Measurements from ENCODE around the gene CBX7.

The CBX7 gene

GRCh38 chr22:39152511-39153219, at the start of gene CBX7:
CBX7 (minus strand) TSS chr22:39152680; CDS start chr22:39152444, 236 bp downstream.
- peak; percentile 94 for DNase-seq (ENCODE audit: low spot score)

- no peak for DNase-seq (ENCODE audit: low spot score)
These were observed 45.1 kb upstream of the CBX7 start for GRCh38 chr22:39197578-39197977.

- DNase-seq (ENCODE audit: low spot score) = no peak
These were observed 41.6 kb upstream of the CBX7 start for GRCh38 chr22:39194098-39194497.

DNA sequence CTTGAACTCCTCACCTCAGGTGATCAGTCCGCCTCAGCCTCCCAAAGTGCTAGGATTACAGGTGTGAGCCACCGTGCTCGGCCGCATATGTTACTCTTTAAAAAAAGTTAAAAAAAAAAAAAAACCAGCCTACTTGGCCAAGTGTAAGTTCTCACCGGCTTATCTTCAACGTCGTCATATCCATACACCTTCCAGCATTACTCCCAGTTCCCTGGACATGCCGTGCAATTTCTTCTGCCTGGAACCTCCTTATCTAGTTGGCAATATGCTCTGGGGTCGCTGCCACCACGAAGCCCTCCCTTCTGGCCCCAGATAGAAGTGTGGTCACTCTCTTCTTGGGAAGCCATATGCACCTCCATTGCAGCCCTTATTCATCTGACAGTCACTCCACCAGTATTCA, 36.3 kb upstream of the CBX7 start:
- no peak for DNase-seq (ENCODE audit: low spot score)

DNA sequence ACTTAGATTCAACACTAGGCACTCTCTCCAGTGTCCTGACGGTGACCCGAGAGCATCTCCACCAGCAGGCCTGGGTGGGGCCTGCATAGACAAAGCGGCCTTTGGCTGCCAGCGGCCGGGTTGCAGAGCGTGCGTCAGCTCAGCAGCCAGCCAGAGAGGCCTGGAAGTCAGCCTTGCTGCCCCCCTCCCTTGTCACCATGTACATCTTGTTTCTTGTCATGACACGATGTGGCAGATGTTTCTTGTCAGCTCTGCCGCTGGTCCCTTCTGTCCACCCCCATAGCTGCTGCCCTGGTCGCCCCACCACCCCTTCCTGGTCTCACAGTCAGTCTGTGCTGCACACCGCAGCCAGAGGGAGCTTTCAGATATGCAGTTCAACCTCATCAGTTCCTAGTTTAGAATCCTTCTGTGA, 33.1 kb upstream of the CBX7 start:
- DNase-seq (ENCODE audit: low spot score) = no peak

DNA sequence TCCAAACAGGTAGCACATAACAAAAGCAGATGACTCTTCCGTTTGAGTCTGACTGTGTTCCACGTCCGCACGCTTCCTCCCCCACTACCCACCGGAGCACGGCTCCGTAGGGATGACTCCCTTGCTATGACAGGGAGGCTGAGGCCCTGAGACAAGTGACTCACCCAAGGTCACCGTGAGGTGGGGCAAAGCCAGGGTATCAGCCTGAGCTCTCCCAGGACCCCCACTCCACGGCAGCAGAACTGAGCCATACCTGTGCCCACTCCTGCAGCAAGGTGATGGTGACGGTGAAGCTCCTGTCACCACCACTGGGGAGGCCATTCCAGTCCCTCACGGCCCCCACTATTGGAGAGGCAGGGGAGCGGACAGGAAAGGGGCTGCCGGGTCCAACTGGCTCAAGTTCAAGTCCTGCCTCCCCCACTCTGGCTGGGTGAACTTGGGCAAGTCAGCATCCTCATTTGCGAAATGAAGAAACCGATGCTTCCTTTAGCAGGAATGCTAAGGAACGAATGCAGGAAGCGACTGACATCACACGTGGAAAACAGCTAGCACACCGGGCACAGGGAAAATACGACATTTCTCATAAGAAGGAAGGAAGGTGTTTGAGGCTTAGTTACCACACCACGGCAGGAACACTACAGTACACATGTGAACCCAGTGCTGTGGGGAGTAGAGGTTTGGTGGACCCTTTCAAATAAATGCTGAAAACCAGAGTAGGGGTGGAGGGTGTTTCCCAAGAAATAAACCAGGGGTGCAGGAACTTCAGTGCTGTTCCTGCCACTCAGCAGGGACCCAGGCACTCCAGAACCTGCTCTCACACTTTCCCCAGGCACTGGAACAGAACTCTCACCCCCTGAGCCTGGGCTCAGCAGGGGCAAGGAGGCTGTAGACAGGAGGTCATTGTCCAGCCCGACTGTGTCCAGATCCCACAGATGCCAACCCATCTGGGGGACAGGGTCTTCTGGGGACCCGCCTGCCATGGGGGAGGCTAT, 32.4 kb upstream of the CBX7 start:
- DNase-seq (ENCODE audit: low spot score) = no peak

DNA sequence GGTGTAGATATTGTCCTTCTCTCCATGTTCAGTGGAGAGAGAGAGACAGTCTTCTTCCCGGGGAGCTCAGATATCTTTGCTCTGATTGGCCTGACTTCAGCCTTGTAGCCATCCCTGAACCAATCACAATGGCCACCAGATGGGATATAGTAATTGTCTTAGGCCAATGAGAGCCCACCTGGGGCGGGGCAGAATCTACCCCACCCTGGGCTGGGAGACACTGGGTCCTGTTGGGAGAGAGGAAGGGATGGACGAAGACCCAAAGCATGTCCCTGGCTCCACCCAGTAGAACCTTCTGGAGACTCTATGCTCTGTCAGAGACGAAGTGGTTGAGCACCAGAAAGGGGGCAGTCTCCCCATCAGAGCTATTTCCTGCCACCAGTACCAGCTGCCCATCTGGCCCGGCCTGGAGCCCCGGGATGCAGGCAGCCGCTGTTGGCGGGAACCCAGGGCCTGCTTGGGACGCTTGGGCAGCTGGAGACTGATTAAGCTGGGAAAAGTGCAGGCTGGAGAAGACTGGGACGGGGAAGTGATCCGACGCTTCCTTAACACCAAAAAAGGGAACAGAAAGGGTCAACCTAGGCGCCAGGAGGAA, 31.6 kb upstream of the CBX7 start:
- DNase-seq (ENCODE audit: low spot score) = no peak

- no peak for DNase-seq (ENCODE audit: low spot score)
These were observed 30.1 kb upstream of the CBX7 start for GRCh38 chr22:39182478-39183030.

- DNase-seq (ENCODE audit: low spot score) = no peak
These were observed 29.3 kb upstream of the CBX7 start for GRCh38 chr22:39181778-39182177.

- DNase-seq (ENCODE audit: low spot score) = no peak
These were observed 28.9 kb upstream of the CBX7 start for GRCh38 chr22:39181356-39181755.

DNA sequence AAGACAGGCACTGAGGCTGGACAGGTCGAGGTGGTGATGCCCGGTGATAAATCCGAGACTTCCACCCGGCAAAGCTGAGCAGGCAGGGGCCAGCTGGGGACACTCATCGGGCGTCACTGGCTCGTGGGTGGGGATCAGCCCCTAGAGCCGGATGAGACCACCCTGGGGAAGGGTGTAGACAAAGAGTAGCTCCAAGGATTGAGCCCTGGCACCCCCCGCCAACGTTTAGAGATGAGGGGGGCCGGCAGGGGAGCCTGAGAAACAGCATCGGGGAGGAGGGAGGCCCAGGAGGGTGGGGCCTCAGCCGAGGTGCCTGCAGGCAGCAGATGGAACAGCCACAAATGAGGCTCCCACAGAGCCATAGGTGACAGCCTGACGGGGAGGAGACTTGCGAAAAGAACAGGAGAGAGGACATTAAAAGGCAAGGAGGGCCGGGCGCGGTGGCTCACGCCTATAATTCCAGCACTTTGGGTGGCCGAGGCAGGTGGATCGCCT, 27.4 kb upstream of the CBX7 start:
- no peak for DNase-seq (ENCODE audit: low spot score)

- no peak for DNase-seq (ENCODE audit: low spot score)
These were observed 26.9 kb upstream of the CBX7 start for GRCh38 chr22:39179401-39179827.

GRCh38 chr22:39178206-39179111, 26.0 kb upstream of the CBX7 start:
- no peak for DNase-seq (ENCODE audit: low spot score)

DNA sequence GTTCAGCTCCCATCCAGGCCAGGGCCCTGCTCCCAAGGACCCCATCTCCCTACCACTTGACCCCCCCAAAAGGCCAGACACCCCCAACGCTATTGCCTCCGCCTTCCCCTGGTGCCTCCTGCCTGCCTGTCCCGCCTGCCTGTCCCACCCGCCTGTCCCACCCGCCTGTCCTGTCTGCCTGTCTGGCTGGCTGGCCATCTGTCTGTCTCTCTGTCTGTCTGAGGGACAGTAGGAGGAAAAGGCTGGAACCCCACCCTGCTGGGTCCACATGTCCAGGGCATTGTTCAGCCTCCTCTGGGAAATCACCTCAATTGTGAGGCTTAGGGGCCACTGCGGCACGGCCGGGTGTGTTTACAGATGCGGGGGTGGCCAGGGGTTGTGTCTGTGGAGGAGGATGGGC, 25.3 kb upstream of the CBX7 start:
- no peak for DNase-seq (ENCODE audit: low spot score)

DNA sequence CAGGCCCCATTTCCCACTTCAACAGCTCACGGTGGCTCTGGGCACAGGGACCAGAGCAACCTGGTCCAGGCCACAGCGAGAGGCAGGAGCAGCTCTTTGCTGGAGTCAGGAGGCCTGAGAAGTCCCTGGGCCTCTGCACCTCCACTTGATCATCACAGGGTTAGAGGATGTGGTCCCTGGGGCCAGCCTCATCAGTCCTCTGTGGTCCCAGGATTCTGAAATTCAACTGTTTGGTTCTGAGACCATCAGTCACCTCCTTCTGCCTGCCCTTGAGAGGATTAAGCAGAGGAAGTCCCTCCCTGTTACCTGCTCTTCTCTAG, 24.9 kb upstream of the CBX7 start:
- no peak for DNase-seq (ENCODE audit: low spot score)

- no peak for DNase-seq (ENCODE audit: low spot score)
These were observed 24.4 kb upstream of the CBX7 start for GRCh38 chr22:39176714-39177455.

DNA sequence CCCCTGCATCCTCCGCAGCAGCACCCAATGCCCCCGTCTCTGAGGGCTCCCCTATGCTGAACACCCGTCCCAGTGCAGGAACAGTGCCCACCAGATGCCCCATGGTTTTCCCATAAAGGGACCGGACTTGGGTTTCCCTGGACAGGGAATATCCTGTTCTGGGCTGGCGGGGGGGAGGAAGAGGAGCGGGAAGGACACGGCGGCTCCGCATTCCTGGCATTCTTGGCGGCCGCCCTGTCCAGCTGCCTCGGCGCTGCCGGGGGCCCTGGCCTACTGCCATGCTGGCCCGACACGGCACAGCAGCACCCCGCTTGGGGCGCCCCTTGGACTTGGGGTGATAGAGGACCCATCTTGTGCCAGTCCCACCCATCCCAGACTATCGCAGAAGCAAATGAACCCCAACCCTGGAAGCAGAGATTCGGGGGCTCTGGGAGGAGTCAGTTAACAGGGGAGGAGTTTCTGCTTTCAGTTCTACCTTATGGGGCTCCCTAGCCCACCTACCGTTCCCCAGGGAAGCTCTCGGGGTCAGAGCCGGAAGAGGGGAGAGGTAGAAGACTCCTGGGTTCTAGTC, 23.7 kb upstream of the CBX7 start:
- DNase-seq (ENCODE audit: low spot score) = no peak

DNA sequence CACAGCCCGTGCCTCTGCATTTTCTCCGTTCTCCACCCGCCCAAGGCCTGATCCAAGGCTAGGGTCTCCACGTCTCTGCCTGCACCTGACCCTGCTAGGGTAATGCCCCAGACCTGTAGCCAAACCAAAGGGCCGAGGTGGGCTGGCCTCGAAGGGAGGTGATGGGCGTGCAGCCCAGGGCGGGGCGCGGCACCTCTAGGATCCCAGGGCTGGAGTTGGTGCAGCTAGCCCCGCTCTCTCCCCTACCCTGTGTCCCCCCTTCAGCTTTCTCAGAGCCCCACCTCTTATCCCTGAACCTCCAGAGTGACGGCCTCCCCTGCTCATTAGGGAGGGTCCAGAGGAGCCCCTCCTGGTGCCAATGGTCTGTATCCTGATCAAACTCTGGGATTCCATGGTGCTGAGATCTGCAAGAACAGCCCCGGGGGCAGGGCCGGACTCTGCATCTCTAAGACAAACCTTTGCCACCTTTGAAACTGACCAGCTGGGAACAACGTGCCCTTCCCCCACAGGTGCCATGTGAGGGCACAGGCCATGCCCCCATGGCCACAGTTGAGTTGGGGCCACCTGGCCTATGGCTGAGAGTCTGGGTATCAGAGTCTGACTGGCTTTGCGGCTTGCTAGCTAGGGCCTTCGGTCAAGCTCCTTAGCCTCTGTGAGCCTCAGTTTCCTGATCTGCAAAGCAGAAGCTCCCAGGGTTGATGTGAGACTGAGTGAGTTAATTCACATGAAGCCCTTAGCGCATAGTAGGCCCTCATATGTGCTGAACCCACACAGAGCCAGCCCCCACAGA, 23.1 kb upstream of the CBX7 start:
- DNase-seq (ENCODE audit: low spot score) = no peak
